DMS53 (cell line): ENCODE measurements around the gene MRPS14.
"Not testable (repeated sequence)": the region's sequence is repeated elsewhere in the genome, so short reads cannot be mapped to it uniquely, and the experiment has no call there.

Experiments used
- DNase-seq: peaks from one replicate; lab custom pipeline; 2025; lab: John Stamatoyannopoulos, UW

MRPS14 gene

GRCh38 chr1:175023043-175023921 lies at the start of gene MRPS14:
TSS of gene MRPS14 (minus strand) at chr1:175023425. CDS start at chr1:175023408, 17 bp downstream.
- peak; percentile 99 for DNase-seq

DNA sequence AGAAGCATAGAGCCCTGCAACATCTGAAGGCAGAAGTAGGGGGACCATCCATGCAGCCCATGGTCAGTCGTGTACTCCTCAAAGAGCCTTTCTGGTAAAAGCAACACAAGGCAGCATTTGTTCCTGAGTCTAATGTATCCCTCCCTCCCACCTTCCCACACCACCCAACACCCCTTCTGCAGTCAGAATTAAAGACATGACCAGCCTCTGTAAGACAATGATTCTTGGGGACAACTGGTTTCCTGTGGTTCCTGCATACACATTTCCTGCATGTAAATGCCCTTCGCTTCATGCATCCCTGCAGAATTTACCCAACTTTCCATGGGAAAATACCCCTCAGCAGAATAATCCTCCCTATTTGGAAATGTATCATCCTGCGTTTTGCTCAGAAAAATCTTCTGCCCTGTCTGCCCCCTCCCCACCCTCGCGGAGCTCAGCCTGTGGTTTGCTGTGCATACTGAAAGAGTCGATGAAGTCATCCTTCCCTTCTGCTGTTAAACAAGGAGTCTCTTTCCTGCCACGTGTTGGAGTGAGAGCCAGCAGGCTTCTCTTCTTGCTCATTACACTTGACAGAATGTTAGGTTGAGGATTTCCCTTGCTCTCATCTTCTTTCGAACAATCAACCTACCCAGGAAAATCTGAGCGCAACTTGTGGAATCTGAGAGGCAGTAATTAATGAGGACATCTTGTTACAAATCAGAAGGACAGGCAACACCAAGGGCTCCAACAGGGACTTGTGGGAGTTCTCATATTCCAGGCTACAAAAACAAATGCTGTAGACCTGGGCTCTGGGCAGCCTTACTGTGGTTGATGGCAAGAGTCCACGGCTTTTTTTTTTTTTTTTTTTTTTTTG lies 49.1 kb upstream of the MRPS14 start:
- DNase-seq = peak; percentile 62

DNA sequence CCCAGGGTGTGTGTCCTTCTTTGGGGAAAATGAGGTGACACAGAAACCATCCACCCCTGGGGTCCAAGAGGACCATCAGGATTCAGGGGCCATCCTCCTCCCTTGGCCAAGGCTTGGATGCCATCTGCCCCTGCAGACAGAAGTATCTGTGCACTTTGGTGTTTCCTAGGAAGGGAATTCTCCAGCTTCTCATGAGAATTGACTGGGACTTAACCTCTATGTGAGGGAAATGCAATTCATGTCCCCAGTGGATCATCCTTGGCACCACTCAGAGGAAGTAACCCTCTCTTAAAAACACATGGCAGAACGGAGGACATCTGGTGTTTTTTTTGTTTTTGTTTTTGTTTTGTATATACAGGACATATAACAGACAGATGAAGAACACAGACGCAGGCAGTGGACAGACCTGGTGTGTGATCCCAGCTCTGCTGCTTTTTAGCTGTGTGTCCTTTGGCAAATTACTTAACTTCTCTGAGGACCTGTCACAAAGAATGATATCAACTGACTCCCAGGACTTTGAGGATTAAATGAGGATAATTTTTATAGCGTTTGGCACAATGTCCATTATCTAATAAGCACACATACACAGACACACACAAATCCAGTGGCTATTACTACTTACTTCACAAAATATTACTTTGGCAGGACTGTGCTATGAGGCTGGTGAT lies 48.2 kb upstream of the MRPS14 start:
- no peak for DNase-seq

- no peak for DNase-seq
Observed at GRCh38 chr1:175070818-175071217, 47.6 kb upstream of the MRPS14 start.

- no peak for DNase-seq
Observed at GRCh38 chr1:175067362-175068106, 44.3 kb upstream of the MRPS14 start, which contains the start of gene TNN. TSS of gene TNN (plus strand) at chr1:175067833. CDS start at chr1:175077419, 9,586 bp downstream.

DNA sequence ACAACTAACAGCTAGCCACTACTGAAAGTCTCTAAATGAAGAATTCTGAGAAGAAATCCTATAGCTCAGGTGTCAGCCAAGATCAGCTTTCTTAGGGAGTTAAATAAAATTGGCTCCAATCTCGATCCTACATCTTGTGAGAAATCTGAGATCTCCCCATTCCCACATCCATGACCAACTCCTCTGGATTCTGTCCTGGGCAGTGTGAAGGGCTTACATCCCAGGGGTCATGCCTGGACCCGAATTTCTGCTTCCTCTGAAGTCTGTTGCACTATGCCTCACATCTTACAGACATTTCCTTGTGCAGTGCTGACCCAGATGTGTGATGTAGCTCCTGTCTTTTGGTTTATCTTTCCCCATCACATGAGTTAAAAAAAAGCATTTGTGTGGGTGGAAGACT lies 39.6 kb upstream of the MRPS14 start:
- no peak for DNase-seq

- DNase-seq = no peak
Observed at GRCh38 chr1:175062339-175062738, 39.1 kb upstream of the MRPS14 start.

DNA sequence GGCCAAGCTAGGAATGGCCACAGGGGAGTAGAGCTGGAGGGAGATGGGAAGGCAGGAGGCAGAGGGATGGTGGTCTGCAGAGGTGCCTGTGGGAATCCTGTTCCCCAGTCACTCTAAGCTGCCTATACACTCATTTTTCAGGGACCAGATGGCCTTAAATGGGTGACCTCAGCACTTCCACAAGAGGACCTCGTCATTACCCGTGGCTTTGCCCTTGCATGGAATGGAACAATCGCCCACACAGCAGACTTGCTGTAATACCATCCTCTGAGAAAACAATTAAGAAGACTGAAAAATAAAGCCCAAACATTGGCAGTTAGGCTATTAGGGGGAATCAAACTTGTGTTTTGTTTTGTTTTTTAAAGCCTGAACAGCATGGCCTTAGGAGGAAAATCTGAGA lies 31.5 kb upstream of the MRPS14 start:
- no peak for DNase-seq

DNA sequence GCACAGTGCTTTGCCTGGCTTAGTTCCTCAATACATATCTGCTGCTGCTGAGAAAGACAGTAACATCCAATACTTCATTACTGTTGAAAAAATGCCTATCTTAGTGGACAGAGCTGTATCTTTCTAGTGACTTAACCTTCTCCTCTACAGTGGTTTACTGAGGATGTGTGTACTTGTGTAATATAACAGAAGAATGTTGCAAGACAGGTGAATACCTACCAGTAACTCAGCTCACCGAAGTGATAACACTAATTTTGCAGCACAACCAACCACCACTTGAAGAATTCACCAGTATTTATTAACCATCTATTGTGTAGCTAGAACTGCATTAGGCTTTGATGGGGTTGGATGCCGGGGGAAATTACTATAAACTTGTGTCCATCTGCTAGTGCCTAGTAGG lies 27.8 kb upstream of the MRPS14 start:
- no peak for DNase-seq

DNA sequence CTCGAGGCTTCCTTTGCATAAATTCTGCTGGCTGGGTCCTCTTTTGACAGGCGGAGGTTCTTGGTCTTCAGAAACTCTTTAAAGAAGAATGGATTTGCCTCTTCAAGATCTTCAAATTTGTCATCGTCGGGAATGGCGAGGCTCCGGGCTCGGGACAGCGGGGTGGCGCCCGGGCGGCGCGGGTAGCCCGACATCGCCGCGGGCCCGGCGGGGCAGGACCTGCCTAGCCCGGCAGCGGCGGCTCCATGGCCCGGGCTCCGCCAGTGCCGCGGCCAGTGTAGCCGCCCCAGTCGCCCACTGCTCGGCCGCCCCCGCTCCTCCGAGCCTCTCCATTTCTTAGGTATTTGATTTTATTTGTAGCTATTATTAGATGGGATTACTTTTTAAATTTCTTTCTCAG lies 22.3 kb upstream of the MRPS14 start:
- no peak for DNase-seq

- DNase-seq = no peak
Observed at GRCh38 chr1:175045097-175045496, 21.9 kb upstream of the MRPS14 start.

GRCh38 chr1:175044591-175044990 lies 21.4 kb upstream of the MRPS14 start:
- not testable (repeated sequence) for DNase-seq

- DNase-seq = no peak
Observed at GRCh38 chr1:175043824-175044223, 20.6 kb upstream of the MRPS14 start.

DNA sequence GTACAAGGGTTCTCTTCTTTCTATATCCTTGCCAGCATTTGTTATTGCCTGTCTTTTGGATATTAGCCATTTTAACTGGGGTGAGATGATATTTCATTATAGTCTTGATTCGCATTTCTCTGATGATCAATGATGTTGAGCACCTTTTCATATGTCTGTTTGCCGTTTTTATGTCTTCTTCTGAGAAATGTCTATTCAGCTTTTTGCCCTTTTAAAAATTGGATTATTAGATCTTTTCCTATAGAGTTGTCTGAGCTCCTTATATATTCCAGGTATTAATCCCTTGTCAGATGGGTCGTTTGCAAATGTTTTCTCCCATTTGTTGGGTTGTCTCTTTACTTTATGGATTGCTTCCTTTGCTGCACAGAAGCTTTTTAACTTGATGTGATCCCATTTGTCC lies 19.4 kb upstream of the MRPS14 start:
- no peak for DNase-seq

DNA sequence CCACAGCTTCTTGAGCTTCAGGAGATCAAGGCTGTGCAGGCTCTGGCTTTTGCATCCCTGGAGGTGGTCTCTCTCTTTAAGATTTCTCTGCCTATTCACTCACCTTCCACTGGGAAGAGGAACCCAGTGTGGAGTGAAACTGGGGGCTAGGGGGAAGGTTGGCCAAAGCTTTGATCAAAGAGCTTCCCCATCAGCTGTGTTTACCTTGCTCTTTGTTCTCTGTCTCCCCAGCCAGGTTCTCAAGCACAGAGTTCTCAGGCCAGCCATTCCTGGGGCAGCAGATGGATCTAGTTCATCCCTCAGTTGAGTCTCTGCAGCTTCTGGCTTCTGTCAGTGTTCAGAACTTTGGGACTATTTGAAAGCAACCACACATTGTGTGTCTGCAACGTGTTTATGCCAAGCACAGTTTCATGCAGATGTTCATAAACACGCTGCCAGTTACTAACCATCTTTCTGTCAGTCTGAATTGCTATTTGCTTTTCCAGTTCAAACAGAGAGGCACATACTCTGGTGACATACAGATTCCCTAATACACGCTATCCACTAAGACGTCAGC lies 17.2 kb upstream of the MRPS14 start:
- DNase-seq = peak; percentile 68

GRCh38 chr1:175037416-175037815 lies 14.2 kb upstream of the MRPS14 start:
- no peak for DNase-seq

- no peak for DNase-seq
Observed at GRCh38 chr1:175036476-175036875, 13.3 kb upstream of the MRPS14 start.

- no peak for DNase-seq
Observed at GRCh38 chr1:175035865-175036264, 12.6 kb upstream of the MRPS14 start.

- no peak for DNase-seq
Observed at GRCh38 chr1:175034775-175035174, 11.6 kb upstream of the MRPS14 start.

DNA sequence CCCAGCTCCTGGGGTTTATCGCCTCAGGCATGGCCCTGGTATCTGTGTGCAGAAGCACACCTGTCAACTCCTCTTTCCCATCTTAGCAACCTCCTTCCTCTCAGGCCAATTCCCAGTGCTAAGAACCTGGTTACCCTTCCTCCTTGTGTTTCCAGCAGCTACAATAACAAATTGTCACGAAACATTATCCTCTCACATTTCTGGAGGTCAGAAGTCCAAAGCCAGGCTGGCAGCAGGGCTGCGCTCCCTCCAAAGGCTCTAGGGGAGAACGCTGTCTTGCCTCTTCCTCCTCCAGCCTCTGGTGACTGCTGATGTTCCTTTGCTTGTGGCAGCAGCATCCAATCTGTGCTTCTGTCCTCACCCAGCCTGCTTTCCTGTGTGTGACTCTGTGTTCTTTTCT lies 10.7 kb upstream of the MRPS14 start:
- no peak for DNase-seq

- no peak for DNase-seq
Observed at GRCh38 chr1:175024773-175025172, 1.5 kb upstream of the MRPS14 start.
